ENCODE measurements around the gene FZD2. TPM values are rescaled to one million over a fixed set of nuclear protein-coding genes. Genes with fewer than 3 reads are reported as not detected.
"Not testable (repeated sequence)": the region's sequence is repeated elsewhere in the genome, so short reads cannot be mapped to it uniquely, and the experiment has no call there.

The FZD2 gene
- total RNA-seq, 2 experiments from 2014 or later, result 0.15 TPM; not detected in 1

DNA sequence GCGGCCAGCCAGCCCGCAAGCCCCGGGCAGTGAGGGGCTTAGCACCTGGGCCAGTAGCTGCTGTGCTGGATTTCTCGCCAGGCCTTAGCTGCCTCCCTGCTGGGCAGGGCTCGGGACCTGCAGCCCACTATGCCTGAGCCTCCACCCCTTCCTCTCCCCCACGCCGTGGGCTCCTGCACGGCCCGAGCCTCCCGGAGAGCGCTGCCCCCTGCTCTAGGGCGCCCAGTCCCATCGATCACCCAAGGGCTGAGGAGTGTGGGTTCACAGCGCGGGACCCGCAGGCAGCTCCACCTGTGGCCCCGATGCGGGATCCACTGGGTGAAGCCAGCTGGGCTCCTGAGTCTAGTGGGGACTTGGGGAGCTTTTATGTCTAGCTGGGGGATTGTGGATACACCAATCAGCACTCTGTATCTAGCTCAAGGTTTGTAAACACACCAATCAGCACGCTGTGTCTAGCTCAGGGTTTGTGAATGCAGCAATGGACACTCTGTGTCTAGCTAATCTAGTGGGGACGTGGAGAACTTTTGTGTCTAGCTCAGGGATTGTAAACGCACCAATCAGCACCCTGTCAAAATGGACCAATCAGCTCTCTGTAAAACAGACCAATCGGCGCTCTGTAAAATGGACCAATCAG, 11.1 kb downstream of the FZD2 start:
- CTCF ChIA-PET, POLR2A ChIA-PET: not testable (repeated sequence)

DNA sequence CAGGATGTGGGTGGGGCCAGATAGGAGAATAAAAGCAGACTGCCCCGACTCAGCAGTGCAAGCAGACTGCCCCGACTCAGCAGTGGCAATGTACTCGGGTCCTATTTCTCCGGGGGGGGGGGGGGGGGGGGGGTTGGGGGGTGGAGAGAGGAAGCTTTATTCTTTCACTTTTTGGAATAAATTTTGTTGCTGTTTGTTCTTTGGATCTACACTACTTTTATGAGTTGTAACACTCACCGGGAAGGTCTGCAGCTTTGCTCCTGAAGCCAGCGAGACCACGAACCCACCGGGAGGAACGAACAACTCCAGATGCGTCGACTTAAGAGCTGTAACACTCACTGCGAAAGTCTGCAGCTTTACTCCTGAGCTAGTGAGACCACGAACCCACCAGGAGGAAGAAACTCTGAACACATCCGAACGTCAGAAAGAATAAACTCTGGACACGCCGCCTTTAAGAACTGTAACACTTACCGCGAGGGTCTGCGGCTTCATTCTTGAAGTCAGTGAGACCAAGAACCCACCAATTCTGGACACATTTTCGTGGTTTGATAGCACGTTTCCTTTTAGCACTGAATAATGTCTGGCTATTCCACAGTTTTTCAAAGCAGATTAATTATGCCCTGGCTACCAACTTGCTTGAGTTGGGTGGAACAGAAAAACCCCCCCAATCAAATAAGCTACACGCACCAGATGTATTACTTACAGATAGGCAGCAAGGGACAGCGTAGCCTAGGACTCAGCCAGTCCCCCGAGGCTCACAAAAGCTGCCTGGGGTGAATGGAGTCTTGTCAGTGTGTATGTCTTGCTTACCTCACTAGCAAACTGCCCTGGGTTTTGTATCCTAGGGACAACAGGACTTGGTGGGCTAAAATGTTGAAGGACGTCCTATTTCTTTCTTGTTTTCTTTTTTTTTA, 11.9 kb downstream of the FZD2 start:
- ChIA-PET CTCF (no interaction called here), POLR2A (no interaction called here)

DNA sequence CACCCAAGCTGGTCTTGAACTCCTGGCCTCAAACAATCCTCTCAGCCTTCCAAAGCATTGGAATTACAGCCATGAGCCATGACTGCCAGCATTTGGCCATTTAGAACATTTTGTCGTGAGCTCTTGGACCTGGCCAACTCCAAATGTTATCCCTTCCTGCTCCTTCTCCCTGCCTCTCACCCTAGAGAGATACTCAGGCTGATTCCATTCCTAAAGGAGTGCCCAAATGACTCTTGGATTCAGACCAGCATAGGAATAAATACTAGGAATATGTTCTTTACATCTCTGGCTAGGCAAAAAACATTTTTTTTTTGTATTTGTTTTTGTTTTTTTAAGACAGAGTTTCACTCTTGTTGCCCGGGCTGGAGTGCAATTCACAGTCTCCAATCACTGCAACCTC, 15.5 kb downstream of the FZD2 start:
- POLR2A ChIA-PET, result no interaction called here
- CTCF ChIA-PET, result no interaction called here

DNA sequence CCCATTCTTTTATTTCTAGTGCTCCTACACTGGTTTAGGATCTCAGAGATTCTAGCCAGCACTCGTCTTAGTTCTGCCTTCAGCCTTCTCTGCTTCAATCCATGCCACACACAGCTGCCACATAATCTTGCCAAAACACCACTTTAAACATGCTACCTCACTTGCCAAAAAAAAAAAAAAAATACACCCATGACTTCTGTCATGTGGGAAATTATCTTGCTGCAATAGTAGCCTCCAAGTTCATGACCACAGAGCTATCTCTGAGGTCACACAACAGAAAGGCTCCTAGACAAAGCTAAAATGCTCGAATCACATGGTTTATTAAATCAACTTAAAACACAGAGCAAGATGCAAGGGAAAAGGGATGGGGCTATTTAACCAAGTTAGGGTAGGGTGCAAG, 18.1 kb downstream of the FZD2 start:
- POLR2A ChIA-PET, result no interaction called here

DNA sequence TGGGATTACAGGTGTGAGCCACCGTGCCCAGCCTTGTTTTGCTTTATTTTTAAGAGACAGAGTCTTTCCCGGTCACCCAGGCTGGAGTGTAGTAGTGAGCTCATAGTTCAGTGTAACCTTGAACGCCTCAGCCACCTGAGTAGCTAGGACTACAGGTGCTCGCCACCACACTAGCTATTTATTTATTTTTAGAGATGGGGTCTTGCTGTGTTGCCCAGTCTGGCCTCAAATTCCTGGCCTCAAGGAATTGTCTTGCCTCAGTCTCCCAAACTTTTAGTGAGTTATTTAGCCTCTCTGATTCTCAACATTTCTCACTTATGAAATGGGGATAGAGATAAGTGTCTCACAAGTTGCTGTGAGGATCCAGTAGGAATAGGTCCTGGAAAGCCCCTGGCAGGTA, 21.7 kb downstream of the FZD2 start:
- POLR2A ChIA-PET, result no interaction called here
- CTCF ChIA-PET, result no interaction called here

More for the DNA sequence above, 18.1 kb downstream of the FZD2 start:
- CTCF ChIA-PET, result no interaction called here

DNA sequence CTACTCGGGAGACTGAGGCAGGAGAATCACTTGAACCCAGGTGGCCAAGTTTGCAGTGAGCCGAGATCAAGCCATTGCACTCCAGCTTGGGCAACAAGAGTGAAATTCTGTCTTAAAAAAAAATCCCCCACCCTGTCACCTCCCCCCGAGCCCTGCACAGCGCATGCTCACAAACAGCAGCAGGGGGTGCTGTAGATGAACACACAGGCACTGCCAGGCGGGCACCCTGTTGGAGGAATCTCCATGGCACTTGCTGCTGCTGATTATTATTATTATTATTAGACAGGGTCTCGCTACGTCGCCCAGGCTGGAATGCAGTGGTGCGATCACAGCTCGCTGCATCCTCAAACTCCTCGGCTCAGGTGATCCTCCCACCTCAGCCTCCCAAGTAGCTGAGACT, 24.6 kb downstream of the FZD2 start:
- ChIA-PET POLR2A (no interaction called here), CTCF (interaction anchor here (1.1 kb wide), 1 partner anchor 151 kb away, joined by 4 read pairs; no protein-coding TSS in a partner anchor)

DNA sequence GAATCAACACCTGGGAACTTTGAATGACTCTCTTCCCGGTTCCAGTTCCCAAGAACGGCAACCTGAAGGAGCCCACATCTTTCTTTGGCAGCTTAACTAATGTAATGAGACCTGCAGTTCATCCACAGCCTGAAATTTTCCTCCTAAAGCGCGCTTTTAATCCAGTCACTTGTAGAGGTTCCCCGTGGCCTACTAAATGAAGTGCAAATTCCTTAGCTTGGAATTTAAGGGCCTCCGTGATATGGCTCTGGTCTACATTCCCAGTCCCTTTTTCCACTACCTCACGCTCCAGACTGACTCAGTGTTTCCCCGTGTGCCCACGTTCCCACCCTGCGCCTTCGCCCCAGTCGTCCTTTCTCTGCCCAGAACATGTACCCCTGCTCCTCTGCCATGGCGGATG, 27.2 kb downstream of the FZD2 start:
- CTCF ChIA-PET, result no interaction called here

DNA sequence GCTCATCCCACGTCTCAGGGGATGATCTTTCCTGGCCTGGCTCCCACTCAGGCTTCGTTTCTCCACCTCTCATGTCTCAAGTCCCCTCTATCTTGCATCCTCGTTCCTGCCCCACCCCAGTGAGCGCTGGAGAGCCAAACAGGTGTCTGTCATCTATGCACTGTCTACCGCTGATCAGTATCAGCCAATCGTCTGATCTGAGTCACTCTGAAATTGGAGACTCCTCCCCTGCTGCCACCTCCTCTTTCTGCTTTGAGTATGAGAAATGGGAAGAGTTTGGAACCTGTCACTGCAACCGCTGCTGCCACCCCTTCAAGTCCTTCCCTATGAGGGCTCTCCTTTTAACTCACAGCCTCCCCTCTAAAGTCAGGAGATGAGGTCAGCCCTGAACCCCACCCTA, 28.0 kb downstream of the FZD2 start:
- ChIA-PET CTCF (no interaction called here), POLR2A (no interaction called here)

More for the DNA sequence above, 27.2 kb downstream of the FZD2 start:
- POLR2A ChIA-PET, result no interaction called here

DNA sequence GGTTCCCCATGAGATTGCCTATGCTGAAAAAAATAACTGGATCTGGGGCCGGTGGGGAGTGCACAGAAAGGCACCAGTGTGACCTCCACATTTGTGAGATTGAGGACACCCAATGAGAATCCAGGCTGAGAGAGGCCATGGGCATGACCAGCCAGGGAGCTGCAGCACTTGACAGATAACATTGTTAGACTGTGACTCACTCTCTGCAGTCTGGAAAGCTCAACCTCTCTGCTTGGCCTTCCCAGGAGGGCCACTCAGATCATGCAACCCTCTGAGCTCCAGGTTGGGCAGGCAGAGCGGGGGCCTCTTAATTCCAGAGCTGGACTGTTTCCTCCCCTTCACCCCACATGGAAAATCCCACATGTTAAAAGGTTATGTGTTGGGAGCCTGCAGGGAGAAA, 30.1 kb downstream of the FZD2 start:
- CTCF ChIA-PET, result no interaction called here
- POLR2A ChIA-PET, result interaction anchor here (0.6 kb wide), 1 partner anchor 366 kb away, joined by 3 read pairs; no protein-coding TSS in a partner anchor

DNA sequence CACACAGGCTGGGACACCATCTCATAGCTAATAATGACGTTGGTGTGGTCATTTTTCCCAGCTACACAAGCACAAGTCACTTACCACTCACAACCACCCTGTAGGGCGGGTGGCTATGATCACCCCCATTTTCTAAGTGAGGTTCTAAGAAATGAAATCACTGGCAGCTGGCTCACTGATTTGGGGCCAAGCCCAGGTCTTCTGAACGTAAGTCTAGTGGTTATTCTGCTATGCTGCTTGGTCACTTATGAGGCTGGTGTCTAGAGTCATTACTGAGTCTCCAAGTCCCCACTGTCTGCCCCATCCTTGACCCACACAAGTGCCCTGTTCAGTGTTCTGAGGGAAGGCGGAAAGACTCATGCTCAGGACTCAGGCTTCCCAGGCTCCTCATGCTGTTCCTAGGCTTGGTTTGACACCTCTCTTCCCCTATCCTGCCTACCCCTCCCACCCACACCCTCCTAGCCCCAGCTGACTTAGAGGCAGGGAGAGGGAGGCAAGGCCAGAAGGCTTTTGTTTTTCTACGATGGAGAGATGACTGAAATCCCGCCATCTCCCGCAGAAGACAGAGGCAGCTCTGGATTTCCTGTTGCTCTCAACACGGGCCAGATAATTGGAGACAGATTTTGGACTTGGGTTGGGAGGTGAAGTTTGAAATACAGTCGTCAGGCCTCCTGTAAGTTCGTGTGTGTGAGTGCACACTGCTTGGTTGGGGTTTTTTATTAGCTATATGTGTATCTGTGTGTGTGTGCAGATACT, 32.2 kb downstream of the FZD2 start:
- ChIA-PET POLR2A (no interaction called here), CTCF (no interaction called here)

DNA sequence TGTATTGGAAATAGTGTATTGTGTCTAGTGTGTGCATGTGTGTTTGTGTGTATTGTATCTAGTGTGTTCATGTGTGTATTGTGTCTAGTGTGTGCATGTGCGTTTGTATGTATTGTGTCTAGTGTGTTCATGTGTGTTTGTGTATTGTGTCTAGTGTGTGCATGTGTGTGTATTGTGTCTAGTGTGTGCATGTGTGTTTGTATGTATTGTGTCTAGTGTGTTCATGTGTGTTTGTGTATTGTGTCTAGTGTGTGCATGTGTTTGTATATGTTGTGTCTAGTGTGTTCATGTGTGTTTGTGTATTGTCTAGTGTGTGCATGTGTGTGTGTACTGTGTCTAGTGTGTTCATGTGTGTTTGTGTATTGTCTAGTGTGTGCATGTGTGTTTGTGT, 32.8 kb downstream of the FZD2 start:
- POLR2A ChIA-PET, CTCF ChIA-PET: not testable (repeated sequence)

DNA sequence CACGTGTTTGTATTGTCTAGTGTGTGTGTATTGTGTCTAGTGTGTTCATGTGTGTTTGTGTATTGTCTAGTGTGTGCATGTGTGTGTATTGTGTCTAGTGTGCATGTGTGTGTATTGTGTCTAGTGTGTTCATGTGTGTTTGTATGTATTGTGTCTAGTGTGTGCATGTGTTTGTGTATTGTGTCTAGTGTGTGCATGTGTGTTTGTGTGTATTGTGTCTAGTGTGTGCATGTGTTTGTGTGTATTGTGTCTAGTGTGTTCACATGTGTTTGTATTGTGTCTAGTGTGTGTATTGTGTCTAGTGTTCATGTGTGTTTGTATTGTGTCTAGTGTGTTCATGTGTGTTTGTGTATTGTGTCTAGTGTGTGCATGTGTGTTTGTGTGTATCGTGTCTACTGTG, 33.5 kb downstream of the FZD2 start:
- POLR2A ChIA-PET, CTCF ChIA-PET: not testable (repeated sequence)

DNA sequence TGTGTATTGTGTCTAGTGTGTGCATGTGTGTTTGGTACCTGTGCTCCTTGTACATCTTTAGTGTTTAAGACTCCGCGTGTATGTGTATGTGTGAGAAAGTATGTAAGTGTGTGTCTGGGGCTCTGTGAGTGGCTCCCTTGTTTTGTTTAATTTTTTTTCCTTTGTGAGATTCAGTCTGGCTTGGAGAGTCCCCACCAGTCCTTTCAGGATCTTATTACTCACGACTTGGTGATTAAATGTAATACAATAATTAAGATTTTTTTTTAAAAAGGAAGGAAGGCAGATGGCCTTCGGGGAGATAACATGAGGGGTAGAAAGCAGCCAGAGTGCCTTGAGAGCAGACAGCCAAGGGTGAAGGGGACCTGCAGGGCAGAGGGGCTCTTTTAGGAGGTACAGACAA, 33.9 kb downstream of the FZD2 start:
- POLR2A ChIA-PET, result no interaction called here

DNA sequence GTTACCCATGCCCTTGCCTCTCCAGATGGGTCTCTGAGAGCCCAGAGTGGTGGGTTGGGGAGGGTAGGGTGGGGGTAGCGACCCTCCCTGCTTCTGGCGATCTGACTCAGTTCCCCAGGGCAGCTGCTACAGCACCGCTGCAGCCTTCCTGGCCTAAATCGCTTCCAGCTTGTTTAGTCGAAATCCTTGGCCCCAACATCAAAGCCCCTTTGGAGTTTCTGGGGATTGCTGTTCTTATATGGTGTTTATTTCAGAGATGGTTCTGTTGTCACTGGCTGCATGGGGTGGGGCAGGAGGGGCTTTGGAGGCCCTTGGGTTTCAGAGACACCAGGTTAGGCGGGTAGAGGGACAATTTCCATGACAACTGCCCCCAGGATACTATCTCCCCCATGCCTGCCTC, 35.9 kb downstream of the FZD2 start:
- ChIA-PET POLR2A (no interaction called here), CTCF (no interaction called here)

More for the DNA sequence above, 33.9 kb downstream of the FZD2 start:
- CTCF ChIA-PET, result no interaction called here

DNA sequence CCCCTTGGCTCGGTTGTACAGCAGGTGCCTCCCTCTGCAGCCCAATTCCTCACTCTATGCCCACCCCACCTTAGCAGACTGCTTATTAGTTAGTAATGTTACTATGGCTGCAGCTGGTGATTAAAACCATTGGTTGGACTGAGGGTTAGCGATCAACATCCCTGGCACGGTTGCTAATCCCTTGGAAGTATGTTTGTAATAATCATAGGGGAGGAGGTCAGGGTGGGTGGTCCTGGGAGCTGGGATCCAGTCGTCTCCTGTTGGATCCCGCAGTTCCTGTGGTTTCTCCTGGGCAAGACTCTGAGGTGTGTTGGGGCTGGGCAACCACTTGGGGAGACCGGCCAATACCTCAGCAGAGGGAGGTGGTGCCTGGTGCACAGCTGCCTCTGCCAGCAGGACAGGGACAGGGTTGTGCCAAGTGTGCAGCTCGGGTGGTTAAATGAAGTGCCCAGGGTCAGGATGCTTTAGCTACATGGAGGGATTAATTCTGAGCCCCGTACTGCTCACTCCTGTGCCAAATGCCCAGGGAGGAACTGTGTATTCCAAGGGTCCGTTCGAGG, 38.0 kb downstream of the FZD2 start:
- ChIA-PET POLR2A (no interaction called here), CTCF (no interaction called here)

DNA sequence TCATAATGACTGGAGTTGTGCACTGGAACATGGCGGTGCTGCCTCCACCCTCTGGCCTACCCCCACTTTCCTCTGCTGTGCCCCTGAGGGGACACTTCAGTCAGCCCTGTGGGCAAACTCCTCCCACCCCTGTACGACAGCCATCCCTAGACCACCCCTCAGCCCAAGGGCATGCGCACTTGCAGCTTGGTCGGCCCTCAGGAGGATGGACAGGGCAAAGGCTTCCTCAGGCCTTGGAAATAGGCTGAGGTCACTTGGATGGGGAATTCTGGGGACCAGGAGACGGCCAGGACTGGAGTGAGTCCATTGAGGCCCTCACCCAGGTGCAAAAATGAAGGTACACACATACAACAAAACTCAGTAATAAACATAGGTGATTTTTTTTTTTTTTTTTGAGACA, 41.0 kb downstream of the FZD2 start:
- ChIA-PET CTCF (no interaction called here), POLR2A (no interaction called here)

DNA sequence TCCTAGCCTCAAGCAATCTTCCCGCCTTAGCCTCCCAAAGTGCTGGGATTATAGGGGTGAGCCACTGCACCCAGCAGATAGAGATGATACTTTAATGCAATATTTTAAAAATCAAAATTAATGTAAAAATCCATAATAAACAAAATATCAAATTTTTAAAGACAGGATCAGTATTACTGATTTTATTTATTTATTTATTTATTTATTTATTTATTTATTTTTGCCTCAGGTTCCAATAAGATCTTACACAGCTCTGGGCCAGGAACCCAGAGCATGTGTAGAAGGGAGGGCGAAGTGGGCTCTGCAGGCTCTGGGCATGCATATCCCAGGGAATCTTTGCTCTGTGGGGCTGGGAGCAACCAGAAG, 41.6 kb downstream of the FZD2 start:
- ChIA-PET POLR2A (no interaction called here), CTCF (no interaction called here)

DNA sequence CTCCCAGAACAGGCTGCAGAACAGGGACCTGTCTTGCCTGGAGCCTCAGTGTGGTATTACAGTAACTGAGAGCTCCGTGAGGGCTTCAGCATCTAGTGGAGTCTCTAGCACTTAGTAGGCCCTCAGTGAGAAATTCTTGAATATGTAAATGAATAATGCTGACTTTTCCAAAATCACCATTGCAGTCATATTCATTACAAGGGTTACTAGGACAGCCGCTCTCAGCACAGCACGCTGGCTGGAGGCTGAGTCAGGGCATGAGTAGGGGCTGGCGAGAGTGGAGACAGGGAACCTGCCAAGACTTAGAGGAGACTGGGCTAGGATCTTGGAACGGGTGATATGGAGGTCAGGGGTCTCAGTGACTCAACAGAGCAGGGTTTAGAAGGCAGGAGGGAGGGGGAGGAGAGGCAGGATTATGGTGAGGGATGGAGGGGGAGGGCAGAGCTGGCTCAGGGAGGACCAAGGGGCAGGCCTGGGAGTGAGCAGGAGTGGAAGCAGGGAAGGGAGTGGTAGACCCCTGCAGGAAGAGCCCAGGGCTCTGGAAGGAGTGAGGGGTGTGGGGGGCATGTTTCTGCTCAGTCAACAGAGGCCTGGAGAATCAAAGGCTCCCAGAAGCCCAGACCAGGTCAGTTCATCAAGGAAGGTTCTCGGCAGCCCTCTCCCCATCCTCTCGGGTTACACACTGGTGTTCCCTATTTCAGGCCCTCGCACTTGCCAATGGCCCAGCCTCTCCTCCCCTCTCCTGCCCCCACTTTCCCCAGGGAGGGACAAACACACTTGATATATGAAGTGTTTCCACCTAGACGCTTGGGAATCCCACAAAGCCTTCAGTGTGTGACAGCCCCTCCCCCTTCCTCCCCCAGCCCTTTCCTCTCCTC, 42.3 kb downstream of the FZD2 start:
- CTCF ChIA-PET, result no interaction called here
- POLR2A ChIA-PET, result no interaction called here

DNA sequence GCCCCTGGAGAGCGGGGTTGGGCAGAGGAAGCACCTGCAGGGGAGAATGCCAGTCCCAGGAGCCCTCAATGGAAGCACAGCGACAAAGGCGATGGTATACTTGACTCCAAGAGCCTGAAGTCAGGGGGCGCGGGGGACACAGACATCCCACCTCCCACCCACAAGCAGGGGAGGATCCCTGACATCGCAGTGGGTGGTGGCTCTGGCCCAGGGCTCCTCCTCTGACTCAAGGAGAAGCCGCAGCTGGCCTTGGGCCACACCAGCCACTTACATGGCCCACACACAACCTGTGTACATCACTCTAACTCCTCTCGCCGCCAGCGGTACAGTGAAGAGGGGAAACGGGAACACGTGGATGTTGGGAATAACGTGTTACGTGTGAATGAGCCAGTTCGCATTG, 44.3 kb downstream of the FZD2 start:
- CTCF ChIA-PET, result interaction anchor here (0.6 kb wide), 1 partner anchor 69 kb away, joined by 3 read pairs; no protein-coding TSS in a partner anchor
- POLR2A ChIA-PET, result no interaction called here

DNA sequence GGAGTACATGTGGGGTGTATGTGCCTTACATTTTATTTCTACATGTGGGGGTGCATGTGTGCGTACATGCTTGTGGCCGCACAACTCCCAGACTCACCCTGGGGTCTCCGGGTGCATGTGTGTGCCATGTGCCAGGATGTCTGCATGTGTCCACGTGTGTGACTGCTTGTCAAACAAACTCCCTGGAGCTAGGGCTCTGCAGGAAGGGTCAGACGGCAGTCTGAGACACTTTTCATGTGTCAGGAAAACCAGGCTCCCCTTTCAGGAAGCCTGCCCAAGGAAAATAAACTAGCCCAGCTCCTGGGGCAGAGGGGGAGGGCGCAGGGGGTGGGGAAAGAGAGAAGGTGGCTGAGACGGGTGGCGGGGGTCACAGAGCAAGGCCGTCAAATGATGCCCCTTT, 44.7 kb downstream of the FZD2 start:
- CTCF ChIA-PET, result no interaction called here
- POLR2A ChIA-PET, result no interaction called here

All from activated CD8-positive, alpha-beta memory T cell treated with anti-CD3 and anti-CD28 coated beads for 36 hours (primary cell).